Activated naive CD8-positive, alpha-beta T cell (primary cell): ENCODE data around the gene CTRB1.

ENCODE experiments used
- H3K27ac Mint-ChIP-seq: one replicate; pipeline ENCODE4 v1.8.0; 2021; ENCODE audit warnings: mixed read lengths
- H3K27me3 Mint-ChIP-seq: one replicate; pipeline ENCODE4 v1.8.0; 2021; ENCODE audit warnings: mixed read lengths
- H3K36me3 Mint-ChIP-seq: one replicate; pipeline ENCODE4 v1.8.0; 2021; ENCODE audit warnings: mixed read lengths
- H3K4me1 Mint-ChIP-seq: one replicate; pipeline ENCODE4 v1.8.0; 2021; ENCODE audit warnings: low read depth, mixed read lengths
- H3K4me3 Mint-ChIP-seq: one replicate; pipeline ENCODE4 v1.8.0; 2021; ENCODE audit warnings: mild to moderate bottlenecking, mixed read lengths
- H3K9me3 Mint-ChIP-seq: one replicate; pipeline ENCODE4 v1.8.0; 2021; ENCODE audit warnings: low read depth, mixed read lengths

The CTRB1 gene

GRCh38 chr16:75227361-75228142 is 8.8 kb downstream of the CTRB1 start:
- no peak overlapping the region for H3K4me3 Mint-ChIP-seq
- H3K27ac Mint-ChIP-seq: no peak overlapping the region
- H3K4me1 Mint-ChIP-seq: no peaks in the 10 kb centered on the region
- H3K9me3 Mint-ChIP-seq: no peaks in the 10 kb centered on the region
- H3K36me3 Mint-ChIP-seq: no peaks in the 10 kb centered on the region
- peaks cover 2% of the 10 kb centered on the region for H3K27me3 Mint-ChIP-seq

GRCh38 chr16:75228143-75228976 is 9.6 kb downstream of the CTRB1 start:
- peaks cover 2% of the 10 kb centered on the region for H3K27me3 Mint-ChIP-seq
- no peaks in the 10 kb centered on the region for H3K4me1 Mint-ChIP-seq

GRCh38 chr16:75229172-75230031 is 10.6 kb downstream of the CTRB1 start:
- Mint-ChIP-seq H3K27me3 (peaks cover 2% of the 10 kb centered on the region), H3K9me3 (no peaks in the 10 kb centered on the region)

More at GRCh38 chr16:75228143-75228976, 9.6 kb downstream of the CTRB1 start:
- H3K36me3 Mint-ChIP-seq: no peaks in the 10 kb centered on the region
- H3K9me3 Mint-ChIP-seq: no peaks in the 10 kb centered on the region
- no peak overlapping the region for H3K27ac Mint-ChIP-seq
- no peak overlapping the region for H3K4me3 Mint-ChIP-seq

GRCh38 chr16:75230471-75231110 is 11.8 kb downstream of the CTRB1 start:
- H3K4me1 Mint-ChIP-seq: peaks cover 3% of the 10 kb centered on the region
- no peak overlapping the region for H3K4me3 Mint-ChIP-seq
- no peak overlapping the region for H3K27ac Mint-ChIP-seq
- H3K27me3 Mint-ChIP-seq: peaks cover 2% of the 10 kb centered on the region
- no peaks in the 10 kb centered on the region for H3K9me3 Mint-ChIP-seq
- H3K36me3 Mint-ChIP-seq: no peaks in the 10 kb centered on the region

More at GRCh38 chr16:75229172-75230031, 10.6 kb downstream of the CTRB1 start:
- H3K27ac Mint-ChIP-seq: no peak overlapping the region
- no peak overlapping the region for H3K4me3 Mint-ChIP-seq
- peaks cover 2% of the 10 kb centered on the region for H3K4me1 Mint-ChIP-seq
- H3K36me3 Mint-ChIP-seq: no peaks in the 10 kb centered on the region

GRCh38 chr16:75231570-75231969 is 12.8 kb downstream of the CTRB1 start:
- H3K9me3 Mint-ChIP-seq: no peaks in the 10 kb centered on the region
- H3K36me3 Mint-ChIP-seq: no peaks in the 10 kb centered on the region
- H3K27me3 Mint-ChIP-seq: peaks cover 2% of the 10 kb centered on the region
- H3K4me3 Mint-ChIP-seq: no peak overlapping the region
- H3K27ac Mint-ChIP-seq: no peak overlapping the region
- H3K4me1 Mint-ChIP-seq: peaks cover 6% of the 10 kb centered on the region

GRCh38 chr16:75233611-75233938 is 14.8 kb downstream of the CTRB1 start:
- Mint-ChIP-seq H3K9me3 (no peaks in the 10 kb centered on the region), H3K27ac (no peak overlapping the region), H3K4me3 (no peak overlapping the region), H3K36me3 (no peaks in the 10 kb centered on the region), H3K27me3 (no peaks in the 10 kb centered on the region), H3K4me1 (peaks cover 6% of the 10 kb centered on the region)

- H3K4me3 Mint-ChIP-seq: no peak overlapping the region
- H3K27ac Mint-ChIP-seq: no peak overlapping the region
- H3K27me3 Mint-ChIP-seq: no peaks in the 10 kb centered on the region
- no peaks in the 10 kb centered on the region for H3K36me3 Mint-ChIP-seq
- peaks cover 6% of the 10 kb centered on the region for H3K4me1 Mint-ChIP-seq
- no peaks in the 10 kb centered on the region for H3K9me3 Mint-ChIP-seq
Observed at GRCh38 chr16:75234856-75235696, 16.3 kb downstream of the CTRB1 start.

- no peak overlapping the region for H3K27ac Mint-ChIP-seq
- no peaks in the 10 kb centered on the region for H3K27me3 Mint-ChIP-seq
- H3K9me3 Mint-ChIP-seq: no peaks in the 10 kb centered on the region
- H3K36me3 Mint-ChIP-seq: no peaks in the 10 kb centered on the region
- H3K4me3 Mint-ChIP-seq: no peak overlapping the region
- peaks cover 6% of the 10 kb centered on the region for H3K4me1 Mint-ChIP-seq
Observed at GRCh38 chr16:75235721-75236193, 17.0 kb downstream of the CTRB1 start.

- no peaks in the 10 kb centered on the region for H3K27me3 Mint-ChIP-seq
- H3K4me1 Mint-ChIP-seq: peaks cover 6% of the 10 kb centered on the region
- H3K4me3 Mint-ChIP-seq: no peak overlapping the region
- H3K9me3 Mint-ChIP-seq: no peaks in the 10 kb centered on the region
- H3K27ac Mint-ChIP-seq: no peak overlapping the region
- no peaks in the 10 kb centered on the region for H3K36me3 Mint-ChIP-seq
Observed at GRCh38 chr16:75236232-75236631, 17.4 kb downstream of the CTRB1 start.

- H3K36me3 Mint-ChIP-seq: no peaks in the 10 kb centered on the region
- H3K27me3 Mint-ChIP-seq: no peaks in the 10 kb centered on the region
- H3K9me3 Mint-ChIP-seq: no peaks in the 10 kb centered on the region
- peaks cover 6% of the 10 kb centered on the region for H3K4me1 Mint-ChIP-seq
- no peak overlapping the region for H3K4me3 Mint-ChIP-seq
- no peak overlapping the region for H3K27ac Mint-ChIP-seq
Observed at GRCh38 chr16:75236736-75237397, 18.1 kb downstream of the CTRB1 start.

- H3K36me3 Mint-ChIP-seq: no peaks in the 10 kb centered on the region
Observed at GRCh38 chr16:75237398-75238131, 18.8 kb downstream of the CTRB1 start.

GRCh38 chr16:75238132-75238852 is 19.5 kb downstream of the CTRB1 start:
- Mint-ChIP-seq H3K9me3 (no peaks in the 10 kb centered on the region), H3K4me3 (no peak overlapping the region), H3K27me3 (no peaks in the 10 kb centered on the region), H3K27ac (no peak overlapping the region), H3K36me3 (no peaks in the 10 kb centered on the region), H3K4me1 (peaks cover 6% of the 10 kb centered on the region)

More at GRCh38 chr16:75237398-75238131, 18.8 kb downstream of the CTRB1 start:
- H3K4me1 Mint-ChIP-seq: peaks cover 6% of the 10 kb centered on the region
- H3K9me3 Mint-ChIP-seq: no peaks in the 10 kb centered on the region
- no peak overlapping the region for H3K4me3 Mint-ChIP-seq
- H3K27ac Mint-ChIP-seq: no peak overlapping the region
- no peaks in the 10 kb centered on the region for H3K27me3 Mint-ChIP-seq
